WTC11 (cell line): Measurements from ENCODE around the gene PXMP2. TPM values are rescaled to one million over a fixed set of nuclear protein-coding genes. Genes with fewer than 3 reads are reported as not detected.
"Not testable (repeated sequence)": the region's sequence is repeated elsewhere in the genome, so short reads cannot be mapped to it uniquely, and the experiment has no call there.

Experiments
- ATAC-seq: fragments of 200-7000 bp; cut with Tn5 transposase; 2 replicates; pipeline ENCODE4 v1.10.0; 2021; ENCODE audit warnings: mild to moderate bottlenecking, moderate library complexity
- CTCF ChIA-PET: fragments of 300-600 bp; sonication (Branson Sonifier 250); formaldehyde crosslinking; loops from one replicate; lab custom pipeline; 2021; ENCODE audit warnings: antibody characterized with exemption; lab: Charles Lee
- POLR2A ChIA-PET: fragments of 350-600 bp; sonication (Branson Sonifier 250); formaldehyde crosslinking; loops from one replicate; lab custom pipeline; 2021; ENCODE audit warnings: antibody characterized with exemption; lab: Charles Lee
- DNase-seq: peaks from one replicate; pipeline ENCODE4 v3.0.0; 2021; ENCODE audit warnings: low spot score
- H3K27ac Mint-ChIP-seq: 2 replicates; pipeline ENCODE4 v1.8.0; 2021; ENCODE audit warnings: mixed read lengths
- H3K27me3 Mint-ChIP-seq: 2 replicates; pipeline ENCODE4 v1.8.0; 2021; ENCODE audit warnings: low read depth, mild to moderate bottlenecking, moderate library complexity, mixed read lengths
- H3K36me3 Mint-ChIP-seq: 2 replicates; pipeline ENCODE4 v1.8.0; 2021; ENCODE audit warnings: mixed read lengths
- H3K4me1 Mint-ChIP-seq: 2 replicates; pipeline ENCODE4 v1.8.0; 2022; ENCODE audit warnings: mixed read lengths
- H3K4me3 Mint-ChIP-seq: 2 replicates; pipeline ENCODE4 v1.8.0; 2021; ENCODE audit warnings: mild to moderate bottlenecking, moderate library complexity, mixed read lengths
- H3K9me3 Mint-ChIP-seq: 2 replicates; pipeline ENCODE4 v1.8.0; 2021; ENCODE audit warnings: mixed read lengths
- ATF2 ChIP-seq: sonication (generic); formaldehyde crosslinking; IDR thresholded peaks from 2 replicates; pipeline ENCODE4 v1.8.1; 2022; ENCODE audit warnings: low read depth, missing genetic modification reagents, borderline replicate concordance
- ELF4 ChIP-seq: sonication (generic); formaldehyde crosslinking; IDR thresholded peaks from 2 replicates; pipeline ENCODE4 v1.8.1; 2022; ENCODE audit warnings: low read depth, mild to moderate bottlenecking, moderate library complexity, missing genetic modification reagents
- ERG ChIP-seq: fragments of 250-450 bp; sonication (Bioruptor Pico); IDR thresholded peaks from 2 replicates; pipeline ENCODE4 v1.8.0; 2021; ENCODE audit warnings: mild to moderate bottlenecking
- FOXJ3 ChIP-seq: sonication (generic); formaldehyde crosslinking; IDR thresholded peaks from 2 replicates; pipeline ENCODE4 v1.9.0; 2021; ENCODE audit warnings: missing genetic modification reagents, mild to moderate bottlenecking, borderline replicate concordance
- FOXP1 ChIP-seq: sonication (generic); formaldehyde crosslinking; IDR thresholded peaks from 2 replicates; pipeline ENCODE4 v1.8.0; 2022; ENCODE audit warnings: missing genetic modification reagents, mild to moderate bottlenecking, moderate library complexity, borderline replicate concordance
- GTF2I ChIP-seq: fragments of 250-450 bp; sonication (Bioruptor Pico); conservative IDR thresholded peaks from 2 replicates; pipeline ENCODE4 v1.4.0; 2021; ENCODE audit warnings: mild to moderate bottlenecking
- KAT7 ChIP-seq: sonication (generic); formaldehyde crosslinking; IDR thresholded peaks from 2 replicates; pipeline ENCODE4 v1.8.1; 2023; ENCODE audit warnings: missing genetic modification reagents, mild to moderate bottlenecking, borderline replicate concordance
- MYBL2 ChIP-seq: sonication (generic); formaldehyde crosslinking; IDR thresholded peaks from 2 replicates; pipeline ENCODE4 v1.8.1; 2023; ENCODE audit warnings: mild to moderate bottlenecking, moderate library complexity, missing genetic modification reagents
- NR3C1 ChIP-seq: sonication (generic); formaldehyde crosslinking; conservative IDR thresholded peaks from 2 replicates; pipeline ENCODE4 v1.8.1; 2023; ENCODE audit warnings: low read depth, mild to moderate bottlenecking, missing genetic modification reagents
- RELA ChIP-seq: sonication (generic); formaldehyde crosslinking; IDR thresholded peaks from 2 replicates; pipeline ENCODE4 v1.8.1; 2022; ENCODE audit warnings: missing genetic modification reagents, mild to moderate bottlenecking, borderline replicate concordance
- RORB ChIP-seq: fragments of 250-450 bp; sonication (Bioruptor Pico); IDR thresholded peaks from 2 replicates; pipeline ENCODE4 v1.9.0; 2021; ENCODE audit warnings: mild to moderate bottlenecking
- TEAD1 ChIP-seq: sonication (generic); formaldehyde crosslinking; IDR thresholded peaks from 2 replicates; pipeline ENCODE4 v1.8.0; 2022; ENCODE audit warnings: mild to moderate bottlenecking, missing genetic modification reagents
- TEAD4 ChIP-seq: sonication (generic); formaldehyde crosslinking; IDR thresholded peaks from 2 replicates; pipeline ENCODE4 v1.8.0; 2022; ENCODE audit warnings: mild to moderate bottlenecking, missing genetic modification reagents
- ZNF219 ChIP-seq: sonication (generic); formaldehyde crosslinking; IDR thresholded peaks from 2 replicates; pipeline ENCODE4 v1.8.0; 2023; ENCODE audit warnings: missing genetic modification reagents, mild to moderate bottlenecking, borderline replicate concordance
- ZNF263 ChIP-seq: sonication (generic); formaldehyde crosslinking; IDR thresholded peaks from 2 replicates; pipeline ENCODE4 v1.8.1; 2022; ENCODE audit warnings: low read depth, mild to moderate bottlenecking, moderate library complexity, missing genetic modification reagents
- ZNF396 ChIP-seq: fragments of 250-450 bp; sonication (Bioruptor Pico); IDR thresholded peaks from 2 replicates; pipeline ENCODE4 v1.8.0; 2021; ENCODE audit warnings: mild to moderate bottlenecking, moderate library complexity, borderline replicate concordance
- ZNF416 ChIP-seq: fragments of 250-450 bp; sonication (Bioruptor Pico); IDR thresholded peaks from 2 replicates; pipeline ENCODE4 v1.9.0; 2021; ENCODE audit warnings: mild to moderate bottlenecking, inconsistent platforms
- total RNA-seq: library from RNA; stranded (reverse); gene quantifications from 3 replicates; pipeline ENCODE4 v1.2.3, GENCODE V29; 2021
- TF ChIP-seq, protein P1 (sequence below): sonication (generic); formaldehyde crosslinking; IDR thresholded peaks from 2 replicates; pipeline ENCODE4 v1.8.0; 2023; ENCODE audit warnings: mild to moderate bottlenecking, missing genetic modification reagents
- TF ChIP-seq, protein P2 (sequence below): sonication (generic); formaldehyde crosslinking; IDR thresholded peaks from 2 replicates; pipeline ENCODE4 v1.8.0; 2023; ENCODE audit warnings: missing genetic modification reagents
- TF ChIP-seq, protein P3 (sequence below): sonication (generic); formaldehyde crosslinking; IDR thresholded peaks from 2 replicates; pipeline ENCODE4 v1.8.1; 2023; ENCODE audit warnings: mild to moderate bottlenecking, missing genetic modification reagents
- TF ChIP-seq, protein P4 (sequence below): fragments of 250-450 bp; sonication (Bioruptor Pico); IDR thresholded peaks from 2 replicates; pipeline ENCODE4 v1.9.0; 2021; ENCODE audit warnings: mild to moderate bottlenecking

PXMP2 gene
- total RNA-seq, 1 experiment from 2014 or later, result 12.6 TPM

GRCh38 chr12:132748319-132748718 is 60.9 kb downstream of the PXMP2 start:
- TF ChIP-seq, protein P1, sequence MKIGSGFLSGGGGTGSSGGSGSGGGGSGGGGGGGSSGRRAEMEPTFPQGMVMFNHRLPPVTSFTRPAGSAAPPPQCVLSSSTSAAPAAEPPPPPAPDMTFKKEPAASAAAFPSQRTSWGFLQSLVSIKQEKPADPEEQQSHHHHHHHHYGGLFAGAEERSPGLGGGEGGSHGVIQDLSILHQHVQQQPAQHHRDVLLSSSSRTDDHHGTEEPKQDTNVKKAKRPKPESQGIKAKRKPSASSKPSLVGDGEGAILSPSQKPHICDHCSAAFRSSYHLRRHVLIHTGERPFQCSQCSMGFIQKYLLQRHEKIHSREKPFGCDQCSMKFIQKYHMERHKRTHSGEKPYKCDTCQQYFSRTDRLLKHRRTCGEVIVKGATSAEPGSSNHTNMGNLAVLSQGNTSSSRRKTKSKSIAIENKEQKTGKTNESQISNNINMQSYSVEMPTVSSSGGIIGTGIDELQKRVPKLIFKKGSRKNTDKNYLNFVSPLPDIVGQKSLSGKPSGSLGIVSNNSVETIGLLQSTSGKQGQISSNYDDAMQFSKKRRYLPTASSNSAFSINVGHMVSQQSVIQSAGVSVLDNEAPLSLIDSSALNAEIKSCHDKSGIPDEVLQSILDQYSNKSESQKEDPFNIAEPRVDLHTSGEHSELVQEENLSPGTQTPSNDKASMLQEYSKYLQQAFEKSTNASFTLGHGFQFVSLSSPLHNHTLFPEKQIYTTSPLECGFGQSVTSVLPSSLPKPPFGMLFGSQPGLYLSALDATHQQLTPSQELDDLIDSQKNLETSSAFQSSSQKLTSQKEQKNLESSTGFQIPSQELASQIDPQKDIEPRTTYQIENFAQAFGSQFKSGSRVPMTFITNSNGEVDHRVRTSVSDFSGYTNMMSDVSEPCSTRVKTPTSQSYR (CRISPR knock-in tag), result no peak
- TF ChIP-seq GTF2I (no peak), RORB (CRISPR knock-in tag) (no peak), ELF4 (CRISPR knock-in tag) (no peak), ZNF416 (CRISPR knock-in tag) (no peak), FOXJ3 (no peak), TEAD4 (no peak), ATF2 (CRISPR knock-in tag) (no peak)
- Mint-ChIP-seq H3K27me3 (no peaks in the 10 kb centered on the region), H3K27ac (no peak overlapping the region), H3K4me1 (no peaks in the 10 kb centered on the region), H3K36me3 (peaks cover 70% of the 10 kb centered on the region), H3K4me3 (no peak overlapping the region), H3K9me3 (no peaks in the 10 kb centered on the region)
- CTCF ChIA-PET, result no interaction called here
- no peak for DNase-seq
- peak; percentile 44; the same call in 1 of the 2 replicates for ATAC-seq
- POLR2A ChIA-PET, result no interaction called here

GRCh38 chr12:132753670-132754069 is 66.3 kb downstream of the PXMP2 start:
- POLR2A ChIA-PET, H3K4me1 Mint-ChIP-seq, ATAC-seq, H3K4me3 Mint-ChIP-seq, DNase-seq, H3K9me3 Mint-ChIP-seq, H3K27ac Mint-ChIP-seq, H3K27me3 Mint-ChIP-seq: not testable (repeated sequence)
- H3K36me3 Mint-ChIP-seq, result peaks cover 46% of the 10 kb centered on the region
- CTCF ChIA-PET, result interaction anchor here (3.8 kb wide), 1 partner anchor 15 kb away, joined by 12 read pairs; no protein-coding TSS in a partner anchor

- Mint-ChIP-seq H3K36me3 (peaks cover 42% of the 10 kb centered on the region), H3K4me3 (no peak overlapping the region), H3K27ac (no peak overlapping the region), H3K27me3 (no peaks in the 10 kb centered on the region), H3K4me1 (no peaks in the 10 kb centered on the region)
- ATAC-seq, result peak; percentile 59
- TF ChIP-seq FOXJ3 (no peak), KAT7 (CRISPR knock-in tag) (no peak), NR3C1 (no peak), FOXP1 (no peak), RORB (CRISPR knock-in tag) (no peak), TEAD4 (no peak), ERG (CRISPR knock-in tag) (no peak), ZNF263 (CRISPR knock-in tag) (no peak), ZNF219 (no peak), RELA (no peak), TEAD1 (no peak), ZNF396 (CRISPR knock-in tag) (no peak), MYBL2 (no peak)
- TF ChIP-seq, protein P2, sequence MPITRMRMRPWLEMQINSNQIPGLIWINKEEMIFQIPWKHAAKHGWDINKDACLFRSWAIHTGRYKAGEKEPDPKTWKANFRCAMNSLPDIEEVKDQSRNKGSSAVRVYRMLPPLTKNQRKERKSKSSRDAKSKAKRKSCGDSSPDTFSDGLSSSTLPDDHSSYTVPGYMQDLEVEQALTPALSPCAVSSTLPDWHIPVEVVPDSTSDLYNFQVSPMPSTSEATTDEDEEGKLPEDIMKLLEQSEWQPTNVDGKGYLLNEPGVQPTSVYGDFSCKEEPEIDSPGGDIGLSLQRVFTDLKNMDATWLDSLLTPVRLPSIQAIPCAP (CRISPR knock-in tag), result no peak
- TF ChIP-seq, protein P3, sequence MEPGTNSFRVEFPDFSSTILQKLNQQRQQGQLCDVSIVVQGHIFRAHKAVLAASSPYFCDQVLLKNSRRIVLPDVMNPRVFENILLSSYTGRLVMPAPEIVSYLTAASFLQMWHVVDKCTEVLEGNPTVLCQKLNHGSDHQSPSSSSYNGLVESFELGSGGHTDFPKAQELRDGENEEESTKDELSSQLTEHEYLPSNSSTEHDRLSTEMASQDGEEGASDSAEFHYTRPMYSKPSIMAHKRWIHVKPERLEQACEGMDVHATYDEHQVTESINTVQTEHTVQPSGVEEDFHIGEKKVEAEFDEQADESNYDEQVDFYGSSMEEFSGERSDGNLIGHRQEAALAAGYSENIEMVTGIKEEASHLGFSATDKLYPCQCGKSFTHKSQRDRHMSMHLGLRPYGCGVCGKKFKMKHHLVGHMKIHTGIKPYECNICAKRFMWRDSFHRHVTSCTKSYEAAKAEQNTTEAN (CRISPR knock-in tag), result no peak
- TF ChIP-seq, protein P4, sequence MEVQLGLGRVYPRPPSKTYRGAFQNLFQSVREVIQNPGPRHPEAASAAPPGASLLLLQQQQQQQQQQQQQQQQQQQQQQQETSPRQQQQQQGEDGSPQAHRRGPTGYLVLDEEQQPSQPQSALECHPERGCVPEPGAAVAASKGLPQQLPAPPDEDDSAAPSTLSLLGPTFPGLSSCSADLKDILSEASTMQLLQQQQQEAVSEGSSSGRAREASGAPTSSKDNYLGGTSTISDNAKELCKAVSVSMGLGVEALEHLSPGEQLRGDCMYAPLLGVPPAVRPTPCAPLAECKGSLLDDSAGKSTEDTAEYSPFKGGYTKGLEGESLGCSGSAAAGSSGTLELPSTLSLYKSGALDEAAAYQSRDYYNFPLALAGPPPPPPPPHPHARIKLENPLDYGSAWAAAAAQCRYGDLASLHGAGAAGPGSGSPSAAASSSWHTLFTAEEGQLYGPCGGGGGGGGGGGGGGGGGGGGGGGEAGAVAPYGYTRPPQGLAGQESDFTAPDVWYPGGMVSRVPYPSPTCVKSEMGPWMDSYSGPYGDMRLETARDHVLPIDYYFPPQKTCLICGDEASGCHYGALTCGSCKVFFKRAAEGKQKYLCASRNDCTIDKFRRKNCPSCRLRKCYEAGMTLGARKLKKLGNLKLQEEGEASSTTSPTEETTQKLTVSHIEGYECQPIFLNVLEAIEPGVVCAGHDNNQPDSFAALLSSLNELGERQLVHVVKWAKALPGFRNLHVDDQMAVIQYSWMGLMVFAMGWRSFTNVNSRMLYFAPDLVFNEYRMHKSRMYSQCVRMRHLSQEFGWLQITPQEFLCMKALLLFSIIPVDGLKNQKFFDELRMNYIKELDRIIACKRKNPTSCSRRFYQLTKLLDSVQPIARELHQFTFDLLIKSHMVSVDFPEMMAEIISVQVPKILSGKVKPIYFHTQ, result no peak
- TF ChIP-seq, all 79 proteins: peak for 0
- H3K9me3 Mint-ChIP-seq, result no peaks in the 10 kb centered on the region
- CTCF ChIA-PET, result interaction anchor here (3.8 kb wide), 1 partner anchor 14 kb away, joined by 12 read pairs; no protein-coding TSS in a partner anchor
- DNase-seq, result no peak
- POLR2A ChIA-PET, result no interaction called here
Measured at GRCh38 chr12:132754160-132754932, 67.0 kb downstream of the PXMP2 start.
